ENCODE data around the gene CCDC184. TPM values are rescaled to one million over a fixed set of nuclear protein-coding genes. Genes with fewer than 3 reads are reported as not detected.

Gene CCDC184
- total and polyA plus RNA-seq, 2 donors (not counting 1 experiment from before 2014, with no cell fraction given): 0.17 to 0.28 TPM

GRCh38 chr12:48189331-48190125 is 6.1 kb downstream of the CCDC184 start:
- H3K36me3 ChIP-seq (ENCODE audit: control insufficient read depth, insufficient read depth, low read length): no peaks in the 10 kb centered on the region
- peaks cover 26% of the 10 kb centered on the region for H3K27me3 ChIP-seq (ENCODE audit: control insufficient read depth, insufficient read depth, low read length)
- H3K4me3 ChIP-seq (replicated peaks in 1 of 4; ENCODE audit: control extremely low read depth in 1 of 4, insufficient read depth in 1 of 4, low read depth in 3 of 4, low read length in 4 of 4): no peak overlapping the region
- H3K79me2 ChIP-seq (ENCODE audit: control insufficient read depth, insufficient read depth, low read length): no peaks in the 10 kb centered on the region
- no peaks in the 10 kb centered on the region for H3K4me1 ChIP-seq (ENCODE audit: control insufficient read depth, extremely low read depth, insufficient read depth, low read length)
- peak; percentile 53 to 75 for DNase-seq (ENCODE audit: low read depth in 2 of 2)
- H4K20me1 ChIP-seq (ENCODE audit: control insufficient read depth, extremely low read depth, insufficient read depth, low read length): no peaks in the 10 kb centered on the region
- no peak overlapping the region for H3K4me2 ChIP-seq (ENCODE audit: extremely low read depth, insufficient read depth, low read length)
- no peak overlapping the region for H3K9ac ChIP-seq (ENCODE audit: insufficient read depth, low read length)
- no peaks in the 10 kb centered on the region for H3K9me3 ChIP-seq (ENCODE audit: control insufficient read depth, insufficient read depth, low read depth, low read length)
- no peak overlapping the region for H3K27ac ChIP-seq (ENCODE audit: insufficient read depth, low read length)
- no peak overlapping the region for H2AFZ ChIP-seq (ENCODE audit: low read length)
- no peak for TF ChIP-seq EZH2 (IDR thresholded peaks at IDR 0.05; ENCODE audit: low read length, missing control alignments)
- peak; percentile 76 to 95 for TF ChIP-seq CTCF (conservative IDR thresholded peaks at IDR 0.05 in 1 of 2, IDR thresholded peaks at IDR 0.05 in 1 of 2; ENCODE audit: low read depth in 1 of 2, low read length in 2 of 2)

DNA sequence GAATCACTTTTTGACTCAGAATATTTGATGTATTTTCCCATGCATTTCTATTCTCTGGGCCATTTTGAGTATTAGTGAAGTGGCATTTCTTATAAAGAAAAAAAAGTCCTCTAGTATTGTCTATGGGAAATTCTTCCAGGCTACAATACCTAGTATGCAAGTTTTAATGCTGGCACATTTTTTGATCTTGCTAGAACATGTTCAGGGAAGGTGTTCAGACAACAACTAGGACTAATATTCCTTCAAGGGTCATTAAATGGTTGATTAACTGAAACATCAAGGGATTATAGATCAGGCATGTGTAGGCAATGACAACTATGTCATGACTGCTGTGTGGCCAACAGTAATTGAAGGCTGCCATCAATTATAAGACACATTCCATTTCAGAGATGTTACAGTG is 7.7 kb downstream of the CCDC184 start:
- H2AFZ ChIP-seq (ENCODE audit: low read length): no peak overlapping the region
- H3K27ac ChIP-seq (ENCODE audit: insufficient read depth, low read length): no peak overlapping the region
- DNase-seq (ENCODE audit: low read depth in 2 of 2): no peak
- no peaks in the 10 kb centered on the region for H3K79me2 ChIP-seq (ENCODE audit: control insufficient read depth, insufficient read depth, low read length)
- TF ChIP-seq CTCF (conservative IDR thresholded peaks at IDR 0.05 in 1 of 2, IDR thresholded peaks at IDR 0.05 in 1 of 2; ENCODE audit: low read depth in 1 of 2, low read length in 2 of 2) (no peak), EZH2 (IDR thresholded peaks at IDR 0.05; ENCODE audit: low read length, missing control alignments) (no peak)
- no peaks in the 10 kb centered on the region for H4K20me1 ChIP-seq (ENCODE audit: control insufficient read depth, extremely low read depth, insufficient read depth, low read length)
- H3K36me3 ChIP-seq (ENCODE audit: control insufficient read depth, insufficient read depth, low read length): no peaks in the 10 kb centered on the region
- no peaks in the 10 kb centered on the region for H3K9me3 ChIP-seq (ENCODE audit: control insufficient read depth, insufficient read depth, low read depth, low read length)
- no peak overlapping the region for H3K4me2 ChIP-seq (ENCODE audit: extremely low read depth, insufficient read depth, low read length)
- no peaks in the 10 kb centered on the region for H3K4me1 ChIP-seq (ENCODE audit: control insufficient read depth, extremely low read depth, insufficient read depth, low read length)
- no peak overlapping the region for H3K9ac ChIP-seq (ENCODE audit: insufficient read depth, low read length)
- peaks cover 11% of the 10 kb centered on the region for H3K27me3 ChIP-seq (ENCODE audit: control insufficient read depth, insufficient read depth, low read length)
- no peak overlapping the region for H3K4me3 ChIP-seq (replicated peaks in 1 of 4; ENCODE audit: control extremely low read depth in 1 of 4, insufficient read depth in 1 of 4, low read depth in 3 of 4, low read length in 4 of 4)

DNA sequence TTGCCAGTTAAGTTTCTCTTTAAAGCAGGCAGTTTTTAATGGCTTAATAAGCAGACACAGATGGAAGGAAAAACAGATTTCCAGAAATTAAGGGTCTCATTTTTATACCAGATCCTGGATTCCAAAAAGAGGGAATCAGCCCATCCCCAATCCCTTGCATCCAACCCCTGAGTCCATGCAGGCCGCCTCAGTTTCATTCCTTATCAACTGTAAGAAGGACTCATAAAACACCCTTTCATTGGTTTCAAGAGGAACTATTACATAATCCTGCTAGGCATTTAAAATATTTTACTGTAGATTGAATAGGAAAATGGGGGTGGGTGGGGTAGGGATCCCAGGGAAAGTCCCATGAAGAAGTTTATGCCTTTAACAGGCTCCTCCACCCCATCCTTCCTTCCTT is 9.4 kb downstream of the CCDC184 start:
- H3K9me3 ChIP-seq (ENCODE audit: control insufficient read depth, insufficient read depth, low read depth, low read length): no peaks in the 10 kb centered on the region
- no peaks in the 10 kb centered on the region for H3K4me1 ChIP-seq (ENCODE audit: control insufficient read depth, extremely low read depth, insufficient read depth, low read length)
- no peaks in the 10 kb centered on the region for H4K20me1 ChIP-seq (ENCODE audit: control insufficient read depth, extremely low read depth, insufficient read depth, low read length)
- H3K27me3 ChIP-seq (ENCODE audit: control insufficient read depth, insufficient read depth, low read length): peaks cover 5% of the 10 kb centered on the region
- no peak overlapping the region for H3K9ac ChIP-seq (ENCODE audit: insufficient read depth, low read length)
- H3K79me2 ChIP-seq (ENCODE audit: control insufficient read depth, insufficient read depth, low read length): no peaks in the 10 kb centered on the region
- no peak overlapping the region for H3K4me2 ChIP-seq (ENCODE audit: extremely low read depth, insufficient read depth, low read length)
- H3K4me3 ChIP-seq (replicated peaks in 1 of 4; ENCODE audit: control extremely low read depth in 1 of 4, insufficient read depth in 1 of 4, low read depth in 3 of 4, low read length in 4 of 4): no peak overlapping the region
- TF ChIP-seq EZH2 (IDR thresholded peaks at IDR 0.05; ENCODE audit: low read length, missing control alignments) (no peak), CTCF (conservative IDR thresholded peaks at IDR 0.05 in 1 of 2, IDR thresholded peaks at IDR 0.05 in 1 of 2; ENCODE audit: low read depth in 1 of 2, low read length in 2 of 2) (no peak)
- no peak overlapping the region for H3K27ac ChIP-seq (ENCODE audit: insufficient read depth, low read length)
- peak in 1 of 2 donors; percentile 23 for DNase-seq (ENCODE audit: low read depth in 2 of 2)
- no peaks in the 10 kb centered on the region for H3K36me3 ChIP-seq (ENCODE audit: control insufficient read depth, insufficient read depth, low read length)
- no peak overlapping the region for H2AFZ ChIP-seq (ENCODE audit: low read length)
